Motor neuron (in vitro differentiated cells): Measurements from ENCODE around the gene INSL3. TPM values are rescaled to one million over a fixed set of nuclear protein-coding genes. Genes with fewer than 3 reads are reported as not detected.

Source experiments
- total RNA-seq, 8 experiments: library from RNA; unstranded; fragments of 300-600 nt; gene quantifications; 2 replicates each; pipeline versions ENCODE4 v1.2.3 to v1.2.4, GENCODE V29; 2022

Gene INSL3
- total RNA-seq, 8 experiments from 2014 or later = 0.38 to 1.6 (median 0.55) TPM; not detected in 4

Other genes starting within 250 kb of the INSL3 start
- 10 to 100 TPM in 5 of 8 experiments, 1 to 10 TPM in 3; 1.4 to 27.6 (median 18.3) TPM for gene UNC13A, start 133.2 kb downstream of the INSL3 start, total RNA-seq
- 10 to 100 TPM; 11.2 to 49.8 (median 26.8) TPM for gene MAP1S, start 102.0 kb downstream of the INSL3 start, total RNA-seq
- 10 to 100 TPM in 5 of 8 experiments, 1 to 10 TPM in 3; 2.7 to 16.8 (median 11.9) TPM for gene FCHO1, start 70.0 kb downstream of the INSL3 start, total RNA-seq
- gene B3GNT3, start 26.4 kb downstream of the INSL3 start, total RNA-seq = 1 to 10 TPM in 4 of 8 experiments, under 1 TPM in 2, not detected in 2; 0.09 to 2.7 (median 1.2) TPM
- gene JAK3, start 26.5 kb upstream of the INSL3 start, total RNA-seq = 1 to 10 TPM; 1.2 to 9.8 (median 2.8) TPM
- gene RPL18A, start 38.4 kb upstream of the INSL3 start, total RNA-seq = 1,000 to 10,000 TPM; 1,644 to 3,505 (median 2,481) TPM
- 1 to 10 TPM in 2 of 8 experiments, under 1 TPM in 4, not detected in 2; 0.05 to 4.2 (median 0.36) TPM for gene SLC5A5, start 50.4 kb upstream of the INSL3 start, total RNA-seq
- gene CCDC124, start 111.5 kb upstream of the INSL3 start, total RNA-seq = 100 to 1,000 TPM in 1 of 8 experiments, 10 to 100 TPM in 7; 39.0 to 116 (median 63.1) TPM
- gene KCNN1, start 145.6 kb upstream of the INSL3 start, total RNA-seq = 10 to 100 TPM in 4 of 8 experiments, 1 to 10 TPM in 1, under 1 TPM in 3; 0.10 to 22.3 (median 8.8) TPM
- 10 to 100 TPM in 2 of 8 experiments, 1 to 10 TPM in 5, under 1 TPM in 1; 0.79 to 18.2 (median 5.4) TPM for gene ARRDC2, start 186.7 kb upstream of the INSL3 start, total RNA-seq